Measurements from ENCODE around the gene PPCS.

DNA sequence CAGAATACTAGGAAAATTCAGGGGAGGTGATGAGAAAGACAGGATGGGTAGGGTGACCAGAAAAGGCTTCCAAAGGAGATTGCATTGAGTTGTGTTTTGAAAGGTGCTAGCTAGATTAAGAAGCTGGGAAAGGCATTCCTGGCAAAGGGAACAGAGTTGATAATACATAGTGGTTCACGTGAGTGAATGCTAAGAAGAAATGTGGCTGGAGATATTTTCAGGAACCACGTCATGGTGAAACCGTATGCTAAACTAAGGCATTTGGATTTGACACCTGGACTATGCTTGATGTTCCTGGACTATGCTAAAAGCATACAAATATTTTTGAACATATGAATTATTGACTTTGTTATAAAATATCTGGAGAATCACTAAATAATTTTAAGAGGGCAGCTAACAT is 21.4 kb downstream of the PPCS start:
- no peak for TF ChIP-seq CTCF (IDR thresholded peaks at IDR 0.05; ENCODE audit: extremely low read depth in 1 of 2, insufficient read depth in 1 of 2, low read depth in 1 of 2, low read length in 2 of 2)
- no peak for TF ChIP-seq JUN (IDR thresholded peaks at IDR 0.05; ENCODE audit: borderline replicate concordance, insufficient read depth, insufficient read length, low read depth)
- TF ChIP-seq MYC (IDR thresholded peaks at IDR 0.05; ENCODE audit: low read depth, low read length): no peak

Data from endothelial cell of umbilical vein (primary cell).